H1 (cell line): ENCODE data around the gene SMARCA2.

ENCODE experiments used
- CTCF ChIP-seq, 3 experiments: IDR thresholded peaks; 1 replicate in 2 of 3; 2 replicates in 1 of 3; pipeline versions ENCODE4 v1.5.1 to v1.6.1; 2011; ENCODE audit warnings: low read length in 3 of 3, mild to moderate bottlenecking in 3 of 3, inconsistent platforms in 2 of 3, low read depth in 1 of 3, moderate library complexity in 1 of 3; ENCODE audit not compliant: insufficient read depth in 1 of 3; ENCODE audit errors: control extremely low read depth in 1 of 3
- HDAC2 ChIP-seq, 2 experiments: fragments of 300-600 bp in 1 of 2; sonication (generic) in 1 of 2; IDR thresholded peaks; 2 replicates each; pipeline ENCODE4 v1.6.1; 2011 to 2012; ENCODE audit warnings: low read depth in 2 of 2, low read length in 2 of 2, mild to moderate bottlenecking in 2 of 2, moderate library complexity in 2 of 2, borderline replicate concordance in 1 of 2, inconsistent platforms in 1 of 2
- POLR2A ChIP-seq, 2 experiments: IDR thresholded peaks; 1 replicate in 1 of 2; 2 replicates in 1 of 2; pipeline ENCODE4 v1.6.1; 2011; ENCODE audit warnings: low read depth in 2 of 2, low read length in 2 of 2, mild to moderate bottlenecking in 2 of 2; ENCODE audit errors: control extremely low read depth in 1 of 2

- TF ChIP-seq CTCF (IDR thresholded peaks at IDR 0.05; ENCODE audit: control extremely low read depth in 1 of 3, insufficient read depth in 1 of 3, low read depth in 1 of 3, low read length in 3 of 3) (no peak), POLR2A (IDR thresholded peaks at IDR 0.05; ENCODE audit: control extremely low read depth in 1 of 2, low read depth in 2 of 2, low read length in 2 of 2) (no peak), HDAC2 (IDR thresholded peaks at IDR 0.05; ENCODE audit: borderline replicate concordance in 1 of 2, low read depth in 2 of 2, low read length in 2 of 2) (no peak)
These were observed 4.6 kb downstream of the SMARCA2 start for GRCh38 chr9:2019723-2020122.
